Right lobe of liver (tissue), 4 donors: ENCODE measurements around the gene PUS3.

Experiments used
- CTCF ChIP-seq, 4 donors: fragments of 200-600 bp in 3 of 4; fragments of 450-650 bp in 1 of 4; IDR thresholded peaks; one replicate each; pipeline versions ENCODE4 v1.5.1 to v1.8.0; 2016 to 2022; ENCODE audit warnings: antibody characterized with exemption in 4 of 4, mild to moderate bottlenecking in 2 of 4
- POLR2A ChIP-seq: fragments of 450-650 bp; IDR thresholded peaks from one replicate; pipeline ENCODE4 v1.6.1; 2017; ENCODE audit warnings: antibody characterized with exemption, mild to moderate bottlenecking
- donor health status: DM: no; HTN: no; CAD: no.
- donor health status: DM: no; HTN: no; CAD: no.
- donor health status: DM: no; HTN: yes; CAD: no.

- no peak for TF ChIP-seq CTCF (IDR thresholded peaks at IDR 0.05)
- no peak for TF ChIP-seq POLR2A
Observed at GRCh38 chr11:125921042-125921441, 18.0 kb upstream of the PUS3 start.
